HG03342 (cell line): ENCODE data around the gene ZC4H2.
"Not testable (repeated sequence)": the region's sequence is repeated elsewhere in the genome, so short reads cannot be mapped to it uniquely, and the experiment has no call there.

Experiments used
- ATAC-seq: cut with Tn5 transposase; IDR thresholded peaks from one replicate; pipeline ENCODE4 v1.9.1; 2021; ENCODE audit warnings: mild to moderate bottlenecking, moderate library complexity; ENCODE audit not compliant: unreplicated experiment

The ZC4H2 gene, protein sequence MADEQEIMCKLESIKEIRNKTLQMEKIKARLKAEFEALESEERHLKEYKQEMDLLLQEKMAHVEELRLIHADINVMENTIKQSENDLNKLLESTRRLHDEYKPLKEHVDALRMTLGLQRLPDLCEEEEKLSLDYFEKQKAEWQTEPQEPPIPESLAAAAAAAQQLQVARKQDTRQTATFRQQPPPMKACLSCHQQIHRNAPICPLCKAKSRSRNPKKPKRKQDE

GRCh38 chrX:64975989-64976672, at the start of gene ZC4H2:
TSS of gene ZC4H2 (minus strand) at chrX:64976450. CDS start at chrX:64976377, 73 bp downstream.
- ATAC-seq = peak; percentile 99

GRCh38 chrX:65017451-65017850, 41.2 kb upstream of the ZC4H2 start:
- no peak for ATAC-seq

GRCh38 chrX:65014230-65014629, 38.0 kb upstream of the ZC4H2 start:
- no peak for ATAC-seq

DNA sequence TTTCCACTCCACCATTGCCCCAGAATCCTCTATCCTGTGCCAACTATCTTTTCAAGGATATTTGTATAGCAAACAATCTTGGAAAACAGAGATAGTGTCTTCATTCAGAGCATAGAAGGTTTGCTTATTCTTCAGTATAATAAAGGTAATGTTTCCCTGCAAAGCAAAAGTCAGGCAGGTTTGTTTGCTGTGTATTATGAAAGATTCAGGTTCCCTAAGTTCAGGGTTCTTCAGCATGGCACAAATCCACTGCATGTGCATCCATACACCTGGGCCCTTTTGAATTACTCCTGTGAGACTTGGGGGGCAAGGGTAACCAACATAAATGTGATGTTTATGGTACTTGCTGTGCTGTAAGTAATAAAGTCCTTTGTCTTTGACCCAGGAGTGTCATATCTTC, 33.2 kb upstream of the ZC4H2 start:
- ATAC-seq = no peak

DNA sequence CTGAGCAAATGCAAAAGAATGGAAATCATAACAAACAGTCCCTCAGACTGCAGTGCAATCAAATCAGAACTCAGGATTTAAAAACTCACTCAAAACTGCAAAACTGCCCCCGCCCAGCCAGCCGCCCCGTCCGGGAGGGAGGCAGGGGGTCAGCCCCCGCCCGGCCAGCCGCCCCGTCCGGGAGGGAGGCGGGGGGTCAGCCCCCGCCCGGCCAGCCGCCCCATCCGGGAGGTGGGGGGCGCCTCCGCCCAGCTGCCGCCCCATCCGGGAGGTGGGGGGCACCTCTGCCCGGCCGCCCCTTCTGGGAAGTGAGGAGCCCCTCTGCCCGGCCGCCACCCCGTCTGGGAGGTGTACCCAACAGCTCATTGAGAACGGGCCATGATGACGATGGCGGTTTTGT, 26.0 kb upstream of the ZC4H2 start:
- not testable (repeated sequence) for ATAC-seq

GRCh38 chrX:64996805-64997204, 20.6 kb upstream of the ZC4H2 start:
- no peak for ATAC-seq

- no peak for ATAC-seq
Observed at GRCh38 chrX:64994131-64994798, 18.0 kb upstream of the ZC4H2 start.

GRCh38 chrX:64977830-64978229, 1.6 kb upstream of the ZC4H2 start:
- ATAC-seq = no peak

- ATAC-seq = no peak
Observed at GRCh38 chrX:64977051-64977450, 801 bp upstream of the ZC4H2 start.

GRCh38 chrX:64976673-64977040, 407 bp upstream of the ZC4H2 start:
- ATAC-seq = no peak

DNA sequence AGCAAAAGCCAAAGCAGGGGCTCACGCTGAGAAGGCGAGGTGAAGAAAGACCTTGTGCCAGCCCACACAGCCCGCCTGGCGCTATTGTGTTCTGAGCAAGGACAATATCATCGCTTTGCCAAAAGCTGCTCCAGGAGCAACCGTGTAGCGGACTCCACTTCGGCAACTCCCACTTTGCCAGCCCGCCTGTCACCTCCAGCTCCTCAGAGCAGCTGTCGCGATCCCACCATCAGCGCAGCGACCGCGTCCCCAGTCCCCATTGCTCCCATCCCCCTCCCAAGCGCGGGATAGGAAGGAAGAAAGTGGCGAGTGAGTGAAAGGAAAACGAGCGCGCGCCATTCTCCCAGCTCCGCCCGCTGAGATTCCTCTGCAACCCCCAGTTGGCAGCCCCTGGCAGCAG, 759 bp downstream of the ZC4H2 start:
- peak; percentile 31 for ATAC-seq

- ATAC-seq = no peak
Observed at GRCh38 chrX:64925480-64925879, 50.8 kb downstream of the ZC4H2 start.

DNA sequence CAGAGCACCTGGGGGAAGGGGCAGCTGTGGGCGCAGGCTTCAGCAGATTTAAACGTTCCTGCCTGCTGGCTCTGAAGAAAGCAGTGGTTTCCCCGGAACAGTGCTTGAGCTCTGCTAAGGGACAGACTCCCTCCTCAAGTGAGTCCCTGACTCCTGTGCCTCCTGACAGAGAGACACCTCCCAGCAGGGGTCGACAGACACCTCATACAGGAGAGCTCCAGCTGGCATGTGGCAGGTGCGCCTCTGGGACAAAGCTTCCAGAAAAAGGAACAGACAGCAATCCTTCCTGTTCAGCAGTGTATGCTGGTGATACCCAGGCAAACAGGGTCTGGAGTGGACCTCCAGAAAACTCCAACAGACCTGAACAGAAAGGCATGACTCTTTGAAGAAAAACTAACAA, 68.1 kb downstream of the ZC4H2 start:
- ATAC-seq = no peak

- ATAC-seq = peak; percentile 75
Observed at GRCh38 chrX:64894454-64895038, 81.7 kb downstream of the ZC4H2 start.

DNA sequence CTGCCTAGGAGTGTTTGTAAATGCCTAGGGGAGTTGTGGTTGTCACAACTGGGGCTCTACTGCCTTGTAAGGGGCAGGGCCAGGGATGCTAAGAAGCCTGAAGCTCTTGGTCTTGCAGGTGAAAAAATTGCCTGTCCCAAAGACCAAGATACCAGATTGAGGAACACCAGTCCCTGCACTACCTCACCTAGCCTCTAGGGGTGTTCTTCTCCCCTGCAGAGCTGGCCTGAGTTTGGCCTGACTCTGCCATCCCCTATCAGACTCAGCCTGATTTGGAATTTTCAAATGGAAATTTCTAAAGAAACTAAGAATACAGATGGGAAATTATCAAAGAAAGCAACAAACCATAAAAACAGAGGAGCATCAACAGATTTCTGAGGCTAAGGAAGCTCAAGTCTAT, 90.4 kb downstream of the ZC4H2 start:
- ATAC-seq = no peak

- ATAC-seq = not testable (repeated sequence)
Observed at GRCh38 chrX:64878709-64879108, 97.5 kb downstream of the ZC4H2 start.

DNA sequence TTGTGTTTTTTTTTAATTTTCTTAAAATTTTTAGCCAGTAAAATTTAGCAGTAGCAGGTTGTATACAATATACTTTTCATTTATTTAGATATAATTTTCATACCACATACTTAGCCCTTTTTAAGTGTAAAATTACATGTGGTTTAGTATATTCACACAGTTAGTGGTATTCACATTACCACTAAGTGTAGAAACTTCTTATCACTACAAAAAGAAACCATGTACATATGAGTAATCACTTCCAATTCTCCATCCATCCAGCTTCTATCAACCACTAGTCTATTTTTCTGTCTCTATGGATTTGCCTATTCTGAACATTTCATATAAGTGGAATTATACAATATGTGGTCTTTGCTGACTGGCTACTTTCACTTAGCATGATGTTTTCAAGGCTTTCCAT, 109.0 kb downstream of the ZC4H2 start:
- no peak for ATAC-seq
